H1 (cell line): ENCODE results near the gene KIF5A. TPM values are rescaled to one million over a fixed set of nuclear protein-coding genes. Genes with fewer than 3 reads are reported as not detected.

Experiments
- CTCF ChIA-PET: fragments of 300-600 bp; sonication (Branson Sonifier 250); formaldehyde crosslinking; loops from one replicate; lab custom pipeline; 2021; ENCODE audit not compliant: partially characterized antibody; lab: Charles Lee
- POLR2A ChIA-PET: fragments of 300-600 bp; sonication (Branson Sonifier 250); formaldehyde crosslinking; loops from one replicate; lab custom pipeline; 2021; ENCODE audit warnings: inconsistent platforms; ENCODE audit not compliant: partially characterized antibody; lab: Charles Lee
- DNase-seq, 2 experiments: peaks; one replicate each; pipeline versions ENCODE4 v3.0.0 to v3.0.0-alpha.2; 2010 to 2022; ENCODE audit warnings: low spot score in 2 of 2, low read depth in 1 of 2, mixed read lengths in 1 of 2
- FAIRE-seq: peaks from 2 replicates; lab custom pipeline; 2011; peaks lifted over from hg19 to GRCh38; lab: Jason Lieb, UNC
- H2AFZ ChIP-seq: 2 replicates; pipeline ENCODE4 v1.8.1; 2012; ENCODE audit warnings: low read length, inconsistent platforms
- H2AK5ac ChIP-seq: 2 replicates; pipeline ENCODE4 v1.6.1; 2013; ENCODE audit warnings: low read depth, low read length
- H2BK120ac ChIP-seq: replicated peaks from 2 replicates; pipeline ENCODE3; 2013; ENCODE audit warnings: low read depth, low read length, inconsistent platforms
- H2BK12ac ChIP-seq: 2 replicates; pipeline ENCODE4 v1.6.1; 2013; ENCODE audit warnings: low read depth, low read length
- H2BK15ac ChIP-seq: 2 replicates; pipeline ENCODE4 v1.6.1; 2013; ENCODE audit warnings: low read length
- H2BK20ac ChIP-seq: 2 replicates; pipeline ENCODE4 v1.6.1; 2013; ENCODE audit warnings: low read length
- H2BK5ac ChIP-seq: 2 replicates; pipeline ENCODE4 v1.6.1; 2013; ENCODE audit warnings: low read depth, low read length
- H3K14ac ChIP-seq: 2 replicates; pipeline ENCODE4 v1.6.1; 2013; ENCODE audit warnings: inconsistent platforms; ENCODE audit not compliant: insufficient read length
- H3K18ac ChIP-seq: 2 replicates; pipeline ENCODE4 v1.6.1; 2013; ENCODE audit warnings: low read length; ENCODE audit errors: extremely low read depth
- H3K23ac ChIP-seq: 2 replicates; pipeline ENCODE4 v1.6.1; 2013; ENCODE audit warnings: inconsistent platforms; ENCODE audit not compliant: insufficient read length
- H3K23me2 ChIP-seq: 2 replicates; pipeline ENCODE4 v1.6.1; 2013; ENCODE audit warnings: low read depth, low read length
- H3K27ac ChIP-seq: 2 replicates; pipeline ENCODE4 v1.6.1; 2011; ENCODE audit warnings: low read depth, low read length, inconsistent platforms
- H3K27me3 ChIP-seq, 4 experiments: replicated peaks in 1 of 4; 1 replicate in 1 of 4; 2 replicates in 3 of 4; pipeline versions ENCODE4 v1.6.1 to v1.8.1; 2011 to 2013; ENCODE audit warnings: low read length in 3 of 4, mild to moderate bottlenecking in 3 of 4, inconsistent platforms in 2 of 4, mixed read lengths in 2 of 4, moderate library complexity in 1 of 4; ENCODE audit not compliant: control insufficient read depth in 3 of 4, insufficient read depth in 3 of 4; ENCODE audit errors: extremely low read depth in 1 of 4
- H3K36me3 ChIP-seq, 4 experiments: 2 replicates each; pipeline versions ENCODE4 v1.6.1 to v1.8.1; 2011 to 2013; ENCODE audit warnings: mild to moderate bottlenecking in 4 of 4, low read length in 3 of 4, moderate library complexity in 2 of 4, control low read depth in 1 of 4, inconsistent platforms in 1 of 4; ENCODE audit not compliant: insufficient read depth in 4 of 4, control insufficient read depth in 2 of 4
- H3K4ac ChIP-seq: replicated peaks from 2 replicates; pipeline ENCODE3; 2013; ENCODE audit warnings: low read length, low read depth, mixed read lengths, inconsistent platforms; ENCODE audit not compliant: insufficient read length
- H3K4me1 ChIP-seq, 4 experiments: replicated peaks in 1 of 4; 1 replicate in 1 of 4; 2 replicates in 3 of 4; pipeline versions ENCODE4 v1.6.1 to v1.8.1; 2011 to 2013; ENCODE audit warnings: low read length in 3 of 4, inconsistent platforms in 2 of 4, mixed read lengths in 1 of 4; ENCODE audit not compliant: insufficient read depth in 4 of 4, control insufficient read depth in 3 of 4
- H3K4me2 ChIP-seq, 2 experiments: 2 replicates each; pipeline versions ENCODE4 v1.6.1 to v1.8.1; 2011 to 2013; ENCODE audit warnings: low read depth in 2 of 2, low read length in 2 of 2, control low read depth in 1 of 2, inconsistent platforms in 1 of 2, mild to moderate bottlenecking in 1 of 2; ENCODE audit not compliant: insufficient read depth in 1 of 2
- H3K4me3 ChIP-seq, 4 experiments: fragments of 200-600, 300-600 bp in 1 of 4; sonication (generic), shearing (Covaris generic), sonication (Bioruptor Twin) in 1 of 4; 2 replicates each; pipeline versions ENCODE4 v1.5.1 to v1.8.1; 2011 to 2016; ENCODE audit warnings: low read length in 4 of 4, low read depth in 3 of 4, control low read depth in 2 of 4, inconsistent platforms in 2 of 4, mild to moderate bottlenecking in 2 of 4, mixed read lengths in 1 of 4, moderate library complexity in 1 of 4; ENCODE audit not compliant: insufficient read depth in 2 of 4; ENCODE audit errors: extremely low read depth in 1 of 4
- H3K56ac ChIP-seq: replicated peaks from 2 replicates; pipeline ENCODE3; 2013; ENCODE audit warnings: low read depth, mild to moderate bottlenecking, mixed read lengths, low read length, inconsistent platforms; ENCODE audit not compliant: insufficient read length
- H3K79me1 ChIP-seq: 2 replicates; pipeline ENCODE4 v1.6.1; 2013; ENCODE audit warnings: low read depth, low read length, control low read depth
- H3K79me2 ChIP-seq, 2 experiments: 2 replicates each; pipeline versions ENCODE4 v1.6.1 to v1.8.1; 2012 to 2013; ENCODE audit warnings: low read length in 2 of 2, mild to moderate bottlenecking in 2 of 2, inconsistent platforms in 1 of 2; ENCODE audit not compliant: insufficient read depth in 2 of 2, control insufficient read depth in 1 of 2
- H3K9ac ChIP-seq, 4 experiments: replicated peaks in 1 of 4; 1 replicate in 1 of 4; 2 replicates in 3 of 4; pipeline versions ENCODE4 v1.6.1 to v1.8.1; 2011 to 2013; ENCODE audit warnings: low read depth in 3 of 4, low read length in 3 of 4, control low read depth in 2 of 4, mild to moderate bottlenecking in 2 of 4, moderate library complexity in 2 of 4, inconsistent platforms in 1 of 4; ENCODE audit errors: extremely low read depth in 1 of 4
- H3K9me3 ChIP-seq, 2 experiments: 2 replicates each; pipeline versions ENCODE4 v1.6.1 to v1.8.1; 2012 to 2013; ENCODE audit warnings: mild to moderate bottlenecking in 2 of 2, moderate library complexity in 2 of 2, control low read depth in 1 of 2, inconsistent platforms in 1 of 2, low read depth in 1 of 2, low read length in 1 of 2, mixed read lengths in 1 of 2; ENCODE audit not compliant: insufficient read depth in 2 of 2
- H4K20me1 ChIP-seq, 2 experiments: replicated peaks in 1 of 2; 2 replicates each; pipeline versions ENCODE3 to v1.8.1; 2011 to 2013; ENCODE audit warnings: inconsistent platforms in 2 of 2, low read length in 2 of 2, mild to moderate bottlenecking in 1 of 2; ENCODE audit not compliant: insufficient read depth in 2 of 2, control insufficient read depth in 1 of 2
- H4K5ac ChIP-seq: 2 replicates; pipeline ENCODE4 v1.6.1; 2013; ENCODE audit warnings: low read length, low read depth, mixed read lengths, inconsistent platforms; ENCODE audit not compliant: insufficient read length
- H4K8ac ChIP-seq: 2 replicates; pipeline ENCODE4 v1.8.0; 2013; ENCODE audit warnings: mild to moderate bottlenecking, moderate library complexity, low read length, inconsistent platforms; ENCODE audit not compliant: insufficient read depth; ENCODE audit errors: extremely low read depth
- H4K91ac ChIP-seq: replicated peaks from 2 replicates; pipeline ENCODE3; 2013; ENCODE audit warnings: low read length, mixed read lengths, inconsistent platforms; ENCODE audit not compliant: insufficient read length
- ASH2L ChIP-seq: fragments of 200-600, 300-600 bp; sonication (generic); IDR thresholded peaks from one replicate; pipeline ENCODE4 v1.7.1; 2017; ENCODE audit warnings: low read length
- JUND ChIP-seq: IDR thresholded peaks from 2 replicates; pipeline ENCODE4 v1.6.1; 2011; ENCODE audit warnings: mild to moderate bottlenecking, improper control_type of control experiment, low read length
- KDM4A ChIP-seq: IDR thresholded peaks from one replicate; pipeline ENCODE4 v1.7.1; 2012; ENCODE audit warnings: low read depth, mild to moderate bottlenecking, moderate library complexity, low read length, inconsistent platforms; ENCODE audit not compliant: severe bottlenecking
- PHF8 ChIP-seq: fragments of 200-600 bp; sonication (generic); conservative IDR thresholded peaks from 2 replicates; pipeline ENCODE4 v1.7.1; 2012; ENCODE audit warnings: low read depth, mild to moderate bottlenecking, inconsistent platforms, low read length, moderate library complexity
- POLR2A ChIP-seq, 2 experiments: IDR thresholded peaks; 1 replicate in 1 of 2; 2 replicates in 1 of 2; pipeline ENCODE4 v1.6.1; 2011; ENCODE audit warnings: low read depth in 2 of 2, low read length in 2 of 2, mild to moderate bottlenecking in 2 of 2; ENCODE audit errors: control extremely low read depth in 1 of 2
- POLR2AphosphoS5 ChIP-seq: IDR thresholded peaks from 2 replicates; pipeline ENCODE4 v1.6.1; 2011; ENCODE audit warnings: low read depth, low read length
- SIN3A ChIP-seq, 2 experiments: IDR thresholded peaks in 1 of 2; conservative IDR thresholded peaks in 1 of 2; 2 replicates each; pipeline ENCODE4 v1.6.1; 2011 to 2012; ENCODE audit warnings: low read length in 2 of 2, improper control_type of control experiment in 1 of 2, low read depth in 1 of 2, mild to moderate bottlenecking in 1 of 2
- SP1 ChIP-seq: IDR thresholded peaks from 2 replicates; pipeline ENCODE4 v1.6.1; 2011; ENCODE audit warnings: low read depth, low read length
- SP2 ChIP-seq: IDR thresholded peaks from 2 replicates; pipeline ENCODE4 v1.6.1; 2012; ENCODE audit warnings: mild to moderate bottlenecking, low read length, inconsistent platforms
- TAF1 ChIP-seq: IDR thresholded peaks from 2 replicates; pipeline ENCODE4 v1.6.1; 2011; ENCODE audit warnings: mild to moderate bottlenecking, low read depth, low read length
- TBP ChIP-seq: IDR thresholded peaks from 2 replicates; pipeline ENCODE4 v1.6.1; 2011; ENCODE audit warnings: low read depth, low read length, improper control_type of control experiment
- WGBS, 2 experiments: shearing (Covaris generic) in 1 of 2; methylation state at CpG; one replicate each; pipeline versions ENCODE4 v1.1.6 to v1.1.7; 2013 to 2015; ENCODE audit warnings: low lambda C conversion rate in 2 of 2, mixed read lengths in 2 of 2, inconsistent platforms in 1 of 2, low coverage in 1 of 2, missing lambda C conversion rate in 1 of 2; ENCODE audit not compliant: insufficient replicate concordance in 2 of 2, insufficient coverage in 1 of 2, insufficient read length in 1 of 2; ENCODE audit errors: extremely low coverage in 1 of 2, missing lambda C conversion rate in 1 of 2; 5-methylcytosine and 5-hydroxymethylcytosine counted together
- polyA plus RNA-seq, 7 experiments: library from polyadenylated mRNA; depleted of rRNA in 3 of 7; stranded (reverse) in 5 of 7; unstranded in 2 of 7; fragments of >200 nt in 5 of 7; fragments of 200-250 nt in 2 of 7; gene quantifications; 1 replicate in 5 of 7; 2 replicates in 1 of 7; 4 replicates in 1 of 7; pipeline versions ENCODE4 v1.2.1 to v1.2.3, GENCODE V29; 2011 to 2013; ENCODE audit warnings: missing spikeins in 2 of 7, mixed read lengths in 2 of 7
- total RNA-seq: library from RNA; stranded (reverse); fragmentation: NEBNext Ultra II Directional; extraction: Animal tissue kit (Norgen Biotek cat#: 25700); gene quantifications from 2 replicates; pipeline ENCODE4 v1.2.1, GENCODE V29; 2021

The KIF5A gene
- total and polyA plus RNA-seq, 2 of the 8 experiments (the other 6 are each of a cell fraction or from before 2014, with no cell fraction given), result 10.7 to 21.9 TPM

DNA sequence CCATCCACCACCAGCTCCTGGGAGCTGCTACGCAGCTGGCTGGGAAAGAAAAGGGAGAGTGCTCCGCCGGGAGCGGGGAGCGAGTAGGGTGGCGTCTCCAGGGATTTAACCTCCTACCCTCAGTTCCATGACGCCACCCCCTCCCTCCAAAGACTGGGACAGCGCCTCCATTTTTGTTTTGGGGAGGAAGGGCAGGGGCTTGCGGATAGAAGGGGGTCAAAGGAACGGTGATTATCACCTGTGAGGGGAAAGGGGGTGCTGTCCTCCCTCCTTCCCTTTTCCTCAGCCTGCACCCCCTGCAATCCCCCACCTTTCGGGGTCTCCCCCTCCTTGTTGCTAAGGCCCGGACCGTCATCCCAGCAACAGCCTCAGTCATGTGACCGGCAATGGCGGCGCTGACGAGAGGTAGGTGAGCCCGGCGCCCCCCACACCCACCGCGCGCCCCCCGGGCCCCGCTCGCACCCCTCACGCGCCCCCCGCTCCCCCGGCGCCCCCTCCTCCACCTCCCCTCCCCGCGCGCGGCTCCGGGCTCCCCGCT lies 54.7 kb downstream of the KIF5A start, which contains the start of gene DTX3:
Gene DTX3 (plus strand): TSS at position 371 of the 538 bp plus-strand sequence. CDS start 1,694 bp downstream, outside the sequence.
- peaks cover 7 to 11% (median 9%) of the 10 kb centered on the region in 4 experiments for H3K4me1 ChIP-seq
- no peaks in the 10 kb centered on the region; the same call in 1 of the 2 replicates for H3K79me1 ChIP-seq
- H3K27me3 ChIP-seq, result 0 out of 7 replicates have a peak, but pooled peaks cover 0 to 4% (median 0%) of the 10 kb centered on the region in 4 experiments
- no peak within 1 kb of the TSS for H3K4ac ChIP-seq
- peaks cover 0 to 2% of the 10 kb centered on the region in 2 experiments for H4K20me1 ChIP-seq
- H2AFZ ChIP-seq, result peak within 1 kb of the TSS; percentile 94
- H3K4me3 ChIP-seq, result peak within 1 kb of the TSS; percentile 53 to 84 (median 78)
- ChIA-PET CTCF (interaction anchor here (0.6 to 6.3 kb wide), 7 partner anchors 14 to 29 kb away, joined by 3 to 40 read pairs (median 5); partner anchors contain the start of gene PIP4K2C), POLR2A (interaction anchor here (0.6 to 7.7 kb wide), 9 partner anchors 10 to 469 kb away, joined by 3 to 60 read pairs (median 5); partner anchors contain the start of gene PIP4K2C)
- WGBS, 2 experiments, result 0% methylated on average over 8 of the region's 36 CpGs; no CpG with 5 or more reads in 1 of the 2 experiments
- H3K14ac ChIP-seq, result peak within 1 kb of the TSS; percentile 57
- peaks cover 0 to 10% of the 10 kb centered on the region in 2 experiments; a peak in 1 of 4 replicates for H3K79me2 ChIP-seq
- peak within 1 kb of the TSS; percentile 88 for H4K5ac ChIP-seq
- peaks cover 5 to 19% (median 13%) of the 10 kb centered on the region in 4 experiments; a peak in 6 of 8 replicates for H3K36me3 ChIP-seq
- H3K18ac ChIP-seq, result peak within 1 kb of the TSS; percentile 71
- peak within 1 kb of the TSS; percentile 59 to 85 (median 81) for H3K9ac ChIP-seq
- peak within 1 kb of the TSS; percentile 85 for H4K8ac ChIP-seq
- H3K27ac ChIP-seq, result peak within 1 kb of the TSS; percentile 93
- peaks cover 14% of the 10 kb centered on the region for H3K23me2 ChIP-seq
- H3K23ac ChIP-seq, result no peak within 1 kb of the TSS
- FAIRE-seq (no peak), DNase-seq (peak in 1 of 2 experiments; percentile 70)
- H2BK20ac ChIP-seq, result no peak within 1 kb of the TSS
- H2BK5ac ChIP-seq, result peak within 1 kb of the TSS; percentile 95; the same call in 1 of the 2 replicates
- no peaks in the 10 kb centered on the region for H3K9me3 ChIP-seq
- H2AK5ac ChIP-seq, result no peak within 1 kb of the TSS
- peak within 1 kb of the TSS; percentile 90 for H2BK120ac ChIP-seq
- H3K56ac ChIP-seq, result peak within 1 kb of the TSS; percentile 83
- peak within 1 kb of the TSS; percentile 80 to 83 for H3K4me2 ChIP-seq
- peak within 1 kb of the TSS; percentile 63; the same call in 1 of the 2 replicates for H2BK12ac ChIP-seq
- no peak within 1 kb of the TSS; the same call in 1 of the 2 replicates for H2BK15ac ChIP-seq
- peak within 1 kb of the TSS; percentile 96 for H4K91ac ChIP-seq
- peak in 1 of 2 experiments; percentile 18; a peak in 1 of 3 replicates for TF ChIP-seq POLR2A (IDR thresholded peaks at IDR 0.05; ENCODE audit: control extremely low read depth in 1 of 2, low read depth in 2 of 2, low read length in 2 of 2)
- TF ChIP-seq JUND, result peak; percentile 32; the same call in 1 of the 2 replicates
- peak; percentile 37; the same call in 1 of the 2 replicates for TF ChIP-seq TBP
- peak in 1 of 2 experiments; percentile 64; a peak in 2 of 4 replicates for TF ChIP-seq SIN3A (conservative IDR thresholded peaks at IDR 0.05 in 1 of 2, IDR thresholded peaks at IDR 0.05 in 1 of 2; ENCODE audit: low read depth in 1 of 2, low read length in 2 of 2)
- TF ChIP-seq ASH2L, result peak; percentile 66
- peak; percentile 67 for TF ChIP-seq TAF1
- peak; percentile 85 for TF ChIP-seq KDM4A
- TF ChIP-seq SP1, result no peak
- TF ChIP-seq SP2, result no peak
- TF ChIP-seq PHF8, result peak; percentile 57
- TF ChIP-seq POLR2AphosphoS5, result peak; percentile 57; the same call in 1 of the 2 replicates
